ENCODE data around the gene COL11A1. TPM values are rescaled to one million over a fixed set of nuclear protein-coding genes. Genes with fewer than 3 reads are reported as not detected.

Gene COL11A1
- total RNA-seq, 1 donor from 2014 or later: 10.4 TPM

DNA sequence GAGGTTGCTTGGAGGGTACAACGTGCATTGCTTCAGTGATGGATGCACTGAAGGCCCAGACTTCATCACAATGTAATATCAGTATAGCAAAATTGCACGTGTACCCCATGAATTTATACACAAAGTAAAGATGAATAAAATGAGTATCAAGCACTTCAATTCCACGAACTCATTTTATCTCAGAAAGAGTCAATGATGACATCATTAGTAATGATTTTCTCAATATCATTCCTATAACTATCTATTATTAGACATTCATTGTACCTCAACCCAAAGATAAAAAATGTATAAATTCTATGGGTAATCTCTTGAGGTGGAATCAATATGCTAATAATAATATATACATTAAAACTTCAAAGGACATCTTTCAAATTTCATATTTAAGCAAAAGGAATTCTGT is 208.4 kb downstream of the COL11A1 start:
- no peak for DNase-seq

DNA sequence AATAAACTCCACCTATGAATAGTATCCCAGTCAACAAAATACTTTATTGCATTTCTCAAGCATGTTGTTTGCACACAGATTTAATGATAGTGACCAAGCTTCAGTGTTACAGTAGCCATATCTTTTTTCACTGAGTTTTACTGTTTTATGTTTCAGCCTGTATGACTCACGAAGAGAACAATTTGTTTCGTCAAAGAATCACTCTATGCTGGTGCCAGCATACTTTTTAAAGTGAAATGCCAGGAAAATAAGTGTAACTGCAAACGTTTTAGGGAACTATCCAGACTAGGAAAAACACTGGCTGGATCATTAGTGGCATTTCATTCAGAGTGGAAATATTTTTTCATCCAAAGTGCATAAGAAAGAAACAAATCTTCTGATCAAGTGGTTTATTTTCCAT is 210.8 kb downstream of the COL11A1 start:
- DNase-seq: peak; percentile 31

DNA sequence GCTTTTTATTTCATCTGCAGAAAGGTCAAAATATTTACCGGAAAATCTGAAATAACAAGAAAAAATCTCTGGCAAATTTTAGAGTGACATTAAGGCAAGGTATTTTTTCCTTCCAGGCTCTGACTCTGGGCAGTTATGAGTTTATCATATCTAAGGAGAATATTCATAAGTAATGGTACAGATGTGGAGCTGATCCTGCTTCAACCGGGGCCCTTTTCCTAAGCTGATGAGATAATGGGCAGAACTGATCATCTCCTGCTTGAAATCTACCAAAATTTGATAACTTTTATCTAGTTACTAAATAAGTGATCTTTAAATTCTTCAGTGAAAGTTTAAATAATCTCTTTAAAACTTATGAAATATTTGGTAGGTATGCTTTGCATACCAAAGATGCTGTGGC is 211.6 kb downstream of the COL11A1 start:
- no peak for DNase-seq

DNA sequence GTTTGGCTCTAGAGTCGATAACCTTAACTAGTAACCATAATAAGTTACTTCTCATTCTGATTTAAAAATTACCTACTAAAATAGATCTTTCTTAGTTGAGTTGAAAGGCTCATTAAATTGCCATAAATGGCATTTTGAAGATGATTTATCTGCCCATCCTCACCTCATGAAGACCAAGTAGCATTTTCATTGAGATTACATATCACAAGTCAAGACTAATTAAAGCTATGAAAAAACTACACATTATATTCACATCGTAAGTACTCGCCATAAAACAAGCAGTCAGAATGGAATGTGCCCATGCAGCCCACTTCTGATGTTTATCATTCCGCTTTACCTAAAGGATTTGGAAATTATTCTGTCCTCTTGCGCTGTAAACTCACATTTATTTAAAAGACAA is 212.0 kb downstream of the COL11A1 start:
- no peak for DNase-seq

DNA sequence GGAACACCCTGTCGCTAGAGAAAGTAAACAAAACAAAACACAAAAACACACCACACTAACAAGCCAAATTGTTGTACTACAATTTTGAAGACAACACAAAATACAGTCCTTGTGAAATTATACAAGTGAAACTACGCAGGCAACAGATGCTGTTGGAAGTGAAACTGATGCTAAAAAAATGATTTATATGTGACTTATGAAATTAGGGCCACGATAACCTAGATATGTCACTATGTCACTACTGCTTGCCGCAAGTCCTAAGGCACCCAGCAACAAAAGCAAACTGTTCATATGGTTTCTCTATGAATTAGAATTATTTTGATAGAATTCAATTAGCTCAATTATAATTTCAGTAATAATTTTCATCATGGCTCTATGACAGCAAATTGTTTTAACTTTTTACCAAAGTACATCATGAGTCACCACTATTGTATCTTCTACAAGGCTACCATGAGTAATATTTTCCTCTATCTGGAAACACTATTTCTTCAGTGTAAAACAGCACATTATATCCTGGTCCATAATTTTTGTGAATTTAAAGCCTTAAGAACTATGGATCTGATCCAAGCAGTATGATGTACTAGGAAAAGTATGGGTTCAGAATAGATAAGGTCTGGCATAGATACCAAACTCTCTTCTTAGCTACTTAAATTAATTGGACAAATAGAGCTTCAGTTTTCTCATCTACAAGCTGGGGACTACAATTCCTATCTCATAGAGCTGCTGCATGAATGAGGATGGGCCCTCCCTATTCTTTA is 216.3 kb downstream of the COL11A1 start:
- DNase-seq: no peak

DNA sequence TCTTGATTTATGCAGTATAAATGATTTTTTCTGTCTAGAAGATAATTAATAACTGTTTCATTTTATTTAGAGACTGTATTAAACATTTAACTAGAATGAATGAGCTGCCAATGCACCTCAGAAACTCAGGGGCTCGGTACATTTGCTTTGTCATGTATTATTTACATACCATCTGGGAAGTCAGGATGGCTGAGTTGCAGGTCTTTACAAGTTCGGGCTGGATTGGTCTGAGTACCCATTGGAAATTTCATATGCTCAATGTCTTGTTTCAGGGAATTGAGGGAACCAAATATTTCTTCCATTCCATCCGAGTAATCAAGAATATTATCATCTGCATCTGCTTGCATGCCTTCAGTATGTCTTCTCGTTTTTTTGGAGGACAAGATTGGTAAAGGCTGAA is 221.7 kb downstream of the COL11A1 start:
- no peak for DNase-seq

DNA sequence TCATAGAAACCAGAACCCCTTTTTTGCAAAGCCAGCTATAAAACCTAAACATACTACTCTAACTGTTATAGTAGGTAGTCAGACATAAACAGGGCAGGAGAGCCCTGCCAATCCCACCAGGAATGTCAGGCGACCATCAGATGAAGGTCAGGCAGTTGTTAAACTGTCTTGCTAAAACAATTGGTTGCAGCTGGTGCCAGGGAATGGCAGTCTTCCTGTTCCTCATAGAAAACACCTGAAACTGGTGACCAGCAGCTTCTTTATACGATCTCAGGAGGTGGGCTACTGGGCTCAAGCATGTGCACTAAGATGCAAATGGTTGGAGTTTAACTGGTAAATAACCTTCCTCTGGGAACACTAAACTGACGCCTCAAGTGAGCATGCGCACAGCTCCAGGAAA is 224.1 kb downstream of the COL11A1 start:
- DNase-seq: no peak

DNA sequence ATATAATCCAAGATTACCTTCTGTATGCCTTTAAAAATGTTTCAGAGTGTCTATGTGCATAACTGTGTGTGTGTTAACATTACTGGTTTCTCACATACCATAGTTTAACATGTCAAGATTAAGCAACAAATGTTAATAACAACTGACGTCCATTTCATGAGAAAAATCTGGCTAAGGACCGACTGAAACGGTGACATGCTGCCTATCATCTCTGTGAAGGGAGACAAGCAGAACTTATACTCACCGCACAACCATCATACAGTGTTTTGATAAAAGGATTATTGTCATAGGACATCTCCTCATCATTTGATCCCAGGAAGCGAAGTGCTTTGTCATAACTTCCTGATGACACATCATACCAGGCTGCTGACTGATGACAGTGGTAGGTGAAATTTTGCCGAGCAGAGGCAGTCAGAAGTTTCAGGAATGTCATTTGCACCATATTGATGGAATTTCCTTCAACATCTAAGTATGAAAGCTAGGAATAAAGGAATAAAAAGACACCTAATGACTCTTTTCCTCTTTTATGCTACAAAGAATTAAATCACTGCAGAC is 228.8 kb downstream of the COL11A1 start:
- DNase-seq: no peak

DNA sequence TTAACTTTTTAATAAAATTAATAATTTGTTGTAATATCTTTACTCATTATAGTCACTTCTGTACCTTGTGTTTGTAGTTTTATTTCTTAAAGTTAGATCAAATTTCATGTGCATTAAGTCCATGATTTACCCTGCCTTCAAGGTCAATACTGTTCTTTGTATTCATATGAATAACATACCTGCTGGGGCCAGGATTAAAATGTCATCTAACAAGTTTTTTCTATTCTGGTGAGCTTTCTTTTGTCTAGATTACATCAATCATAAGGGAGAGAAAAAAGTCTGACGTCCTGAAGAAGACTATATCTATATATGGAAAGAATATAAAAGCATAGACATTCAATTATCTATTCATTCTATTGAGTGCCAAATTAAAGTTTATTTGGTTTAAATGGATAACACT is 232.6 kb downstream of the COL11A1 start:
- DNase-seq: no peak

DNA sequence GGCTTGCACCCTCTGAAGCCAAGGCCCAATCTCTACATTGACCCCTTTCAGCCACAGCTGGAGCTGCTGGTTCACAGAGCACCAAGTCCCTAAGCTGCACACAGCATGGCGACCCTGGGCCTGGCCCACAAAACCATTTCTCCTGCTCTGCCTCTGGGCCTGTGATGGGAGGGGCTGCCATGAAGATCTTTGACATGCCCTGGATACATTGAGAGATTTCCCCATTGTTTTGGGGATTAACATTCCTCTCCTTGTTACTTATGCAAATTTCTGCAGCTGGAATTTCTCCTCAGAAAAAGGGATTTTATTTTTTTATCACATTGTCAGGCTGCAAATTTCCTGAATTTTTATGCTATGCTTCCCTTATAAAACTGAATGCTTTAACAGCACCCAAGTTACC is 235.8 kb downstream of the COL11A1 start:
- no peak for DNase-seq

DNA sequence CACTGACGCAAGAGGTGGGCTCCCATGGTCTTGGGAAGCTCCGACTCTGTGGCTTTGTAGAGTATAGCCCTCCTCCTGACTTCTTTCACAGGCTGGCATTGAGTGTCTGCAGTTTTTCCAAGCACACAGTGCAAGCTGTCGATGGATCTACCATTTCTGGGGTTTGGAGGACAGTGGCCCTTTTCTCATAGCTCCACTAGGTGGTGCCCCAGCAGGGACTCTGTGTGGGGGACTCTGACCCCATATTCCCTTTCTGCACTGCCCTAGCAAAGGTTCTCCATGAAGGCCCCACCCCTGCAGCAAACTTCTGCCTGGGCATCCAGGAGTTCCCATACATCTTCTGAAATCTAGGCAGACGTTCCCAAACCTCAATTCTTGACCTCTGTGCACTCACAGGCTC is 236.2 kb downstream of the COL11A1 start:
- no peak for DNase-seq

DNA sequence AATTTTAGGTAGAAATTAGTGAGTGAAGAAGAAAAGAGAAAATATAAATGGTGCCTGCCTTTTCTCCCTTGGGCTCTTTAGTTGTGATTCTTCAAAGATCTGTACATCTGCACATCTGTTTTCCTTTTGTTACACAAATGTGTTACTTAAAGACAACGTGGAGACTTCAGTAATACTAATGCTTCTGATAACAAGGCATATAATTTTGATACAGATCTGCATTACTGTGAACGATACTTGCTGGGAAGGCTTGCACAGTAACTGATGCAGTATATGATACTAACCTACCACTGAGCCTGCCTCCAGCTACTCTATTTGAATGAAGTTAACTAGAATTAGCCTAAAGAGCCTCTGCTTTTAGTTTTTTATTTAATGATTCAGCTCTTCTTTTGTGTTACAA is 244.6 kb downstream of the COL11A1 start:
- no peak for DNase-seq

DNA sequence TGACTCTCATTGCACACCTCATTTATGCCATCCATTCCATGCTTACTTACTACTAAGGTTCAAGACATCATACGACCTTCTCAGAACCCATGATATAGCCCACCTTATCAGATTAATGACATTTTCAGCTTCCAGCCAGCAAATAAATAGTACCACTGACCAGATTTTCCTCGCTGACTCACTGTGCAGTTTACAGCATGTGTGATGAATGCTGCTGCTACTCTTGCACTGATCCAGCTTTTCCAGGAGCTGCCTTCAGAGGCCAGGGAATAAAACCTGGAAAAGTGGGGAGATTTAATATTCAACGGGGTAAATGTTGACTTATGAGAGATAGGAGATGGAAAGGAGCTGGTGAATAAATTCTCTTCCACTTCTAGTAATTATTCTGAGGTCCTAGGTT is 247.1 kb downstream of the COL11A1 start:
- DNase-seq: no peak

DNA sequence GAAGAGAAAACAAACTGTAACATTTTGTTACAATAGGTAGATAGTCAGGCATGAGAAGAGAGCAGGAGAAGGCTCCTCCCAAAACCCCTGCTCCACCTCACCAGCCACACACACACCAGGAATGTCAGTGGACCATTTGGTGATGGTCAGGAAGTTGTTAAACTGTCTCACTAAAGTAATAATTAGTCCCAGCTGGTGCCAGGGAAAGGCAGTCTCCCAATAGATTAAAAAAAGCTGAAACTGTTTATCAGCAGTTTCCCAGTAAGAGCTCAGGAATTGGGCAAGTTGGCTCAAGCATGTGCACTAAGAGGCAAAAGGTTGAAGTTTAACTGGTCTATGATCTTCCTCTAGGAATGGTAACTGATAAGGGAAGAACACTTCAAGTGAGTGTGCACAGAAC is 249.6 kb downstream of the COL11A1 start:
- no peak for DNase-seq

DNA sequence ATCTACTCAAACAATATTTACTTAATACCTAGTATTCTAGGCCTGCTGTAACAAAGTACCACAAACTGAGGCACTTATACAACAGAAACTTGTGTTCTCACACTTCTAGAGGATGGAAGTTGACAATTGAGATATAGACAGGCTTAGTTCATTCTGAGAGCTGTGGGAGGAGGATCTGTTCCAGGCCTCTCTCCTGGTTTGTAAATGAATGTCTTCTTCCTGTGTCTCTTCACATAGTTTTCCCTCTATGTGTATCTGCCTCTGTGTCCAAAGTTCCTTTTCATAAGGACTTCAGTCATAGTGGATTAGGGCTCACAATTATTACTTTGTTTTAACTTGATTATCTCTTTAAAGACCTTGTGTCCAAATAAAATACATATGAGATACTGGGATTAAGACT is 251.1 kb downstream of the COL11A1 start:
- no peak for DNase-seq

DNA sequence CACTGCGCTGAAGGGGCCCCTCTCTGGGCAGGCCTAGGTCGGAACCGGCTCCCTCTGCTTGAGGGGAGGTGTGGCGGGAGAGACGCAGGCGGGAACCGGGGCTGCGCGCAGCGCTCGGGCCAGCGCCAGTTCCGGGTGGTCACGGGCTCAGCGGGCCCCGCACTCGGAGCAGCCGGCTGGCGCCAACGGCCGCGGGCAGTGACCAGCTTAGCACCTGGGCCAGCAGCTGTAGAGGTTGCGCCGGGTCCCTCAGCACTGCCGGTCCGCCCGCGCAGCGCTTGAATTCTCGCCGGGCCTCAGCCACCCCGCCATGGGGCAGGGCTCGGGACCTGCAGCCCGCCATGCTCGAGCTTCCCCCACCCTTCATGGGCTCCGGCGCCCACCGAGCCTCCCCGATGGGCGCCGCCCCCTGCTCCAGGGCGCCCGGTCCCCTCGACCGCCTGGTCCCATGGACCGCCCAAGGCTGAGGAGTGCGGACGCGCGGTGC is 254.6 kb downstream of the COL11A1 start:
- DNase-seq: no peak

DNA sequence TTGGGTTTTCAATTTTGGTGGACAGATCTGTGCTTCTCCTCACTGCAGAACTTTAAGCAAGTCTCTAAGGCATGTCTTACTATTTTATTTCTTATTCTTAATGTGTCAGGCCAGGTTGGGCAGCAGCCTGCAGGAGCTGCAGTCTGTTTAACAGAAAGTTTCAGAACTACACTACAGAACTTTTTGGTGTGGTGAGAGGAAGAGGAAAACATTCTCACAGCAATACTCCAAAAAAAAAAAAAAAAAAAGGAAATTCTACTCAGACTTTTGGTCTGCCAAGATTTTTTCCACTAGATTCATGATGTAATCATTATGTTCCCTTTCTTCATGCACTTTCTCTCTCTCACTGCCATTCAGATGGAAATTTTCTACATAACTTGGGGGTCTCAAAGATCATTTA is 255.2 kb downstream of the COL11A1 start:
- DNase-seq: peak; percentile 64

DNA sequence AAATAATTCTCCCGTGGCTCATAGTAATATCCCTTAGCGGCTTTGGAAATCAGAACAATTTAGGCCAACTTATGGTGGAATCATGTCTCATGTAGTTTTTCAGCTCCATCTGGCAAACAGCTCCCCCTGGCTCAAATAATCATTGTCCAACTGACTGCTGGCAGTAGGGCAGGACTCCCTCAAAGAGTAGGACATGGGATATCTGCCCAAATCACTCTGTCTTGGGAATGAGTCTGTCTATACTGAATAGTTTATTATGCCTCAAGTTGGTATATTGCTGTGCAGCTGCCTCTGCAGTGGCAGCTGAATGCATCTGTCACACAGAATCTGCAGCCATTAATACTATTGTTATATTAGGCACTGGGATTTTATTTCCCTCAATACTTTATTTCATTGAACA is 255.7 kb downstream of the COL11A1 start:
- DNase-seq: peak; percentile 95

DNA sequence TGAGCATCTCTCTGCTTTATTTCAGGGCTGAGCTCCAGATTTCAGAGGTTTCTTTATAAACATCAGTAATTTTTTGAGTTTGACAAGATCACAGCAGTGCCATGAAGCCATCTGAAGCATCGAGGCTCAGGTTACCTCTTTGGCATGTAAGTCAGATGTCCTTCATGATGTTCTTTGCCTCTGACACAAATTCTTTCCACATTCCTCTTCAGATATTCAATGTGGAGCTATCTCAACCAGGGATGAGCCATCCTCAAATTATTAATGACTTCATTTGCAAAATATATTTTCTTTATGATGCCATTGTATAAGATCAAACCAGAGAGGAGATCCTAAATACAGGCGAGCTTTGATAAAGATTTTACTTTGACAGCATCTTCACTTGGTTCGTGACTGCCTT is 256.7 kb downstream of the COL11A1 start:
- no peak for DNase-seq

DNA sequence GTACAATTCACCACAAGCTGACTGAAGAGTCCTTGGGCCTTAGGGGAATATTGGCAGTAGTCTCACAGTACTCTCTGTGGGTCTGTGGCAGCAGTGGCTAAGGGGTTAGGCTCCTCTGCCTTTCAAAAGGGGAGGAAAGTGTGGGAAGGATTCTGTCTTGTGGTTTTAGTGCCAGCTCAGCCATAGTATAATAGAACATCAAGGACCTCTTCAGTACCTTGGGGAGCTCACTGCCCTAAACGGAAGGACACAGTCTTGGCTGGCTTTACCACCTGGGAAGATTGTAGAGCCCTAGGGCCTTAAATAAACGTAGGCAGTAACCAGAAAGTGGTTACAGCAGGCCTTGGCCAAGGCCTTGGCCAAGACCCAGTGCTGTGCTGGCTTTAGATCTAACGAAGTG is 265.7 kb downstream of the COL11A1 start:
- DNase-seq: no peak

DNA sequence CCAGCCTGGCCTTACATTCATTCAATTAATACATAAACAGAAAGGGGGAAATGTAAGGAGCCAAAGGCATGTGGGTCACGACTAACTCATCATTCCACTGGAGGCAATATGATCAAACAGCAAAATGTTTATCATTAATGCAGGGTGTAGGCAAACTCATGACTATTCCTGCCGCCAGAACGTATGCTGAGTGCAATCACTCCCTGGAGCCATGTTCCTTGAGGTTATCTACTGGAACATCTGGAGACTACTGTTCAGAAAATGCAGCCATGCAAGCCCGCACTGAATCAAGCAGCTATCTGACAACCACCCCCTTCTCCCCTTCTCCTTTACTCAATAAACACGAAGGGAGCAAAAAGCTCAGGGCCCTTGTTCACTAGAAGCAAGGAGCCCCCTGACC is 267.6 kb downstream of the COL11A1 start:
- DNase-seq: no peak

DNA sequence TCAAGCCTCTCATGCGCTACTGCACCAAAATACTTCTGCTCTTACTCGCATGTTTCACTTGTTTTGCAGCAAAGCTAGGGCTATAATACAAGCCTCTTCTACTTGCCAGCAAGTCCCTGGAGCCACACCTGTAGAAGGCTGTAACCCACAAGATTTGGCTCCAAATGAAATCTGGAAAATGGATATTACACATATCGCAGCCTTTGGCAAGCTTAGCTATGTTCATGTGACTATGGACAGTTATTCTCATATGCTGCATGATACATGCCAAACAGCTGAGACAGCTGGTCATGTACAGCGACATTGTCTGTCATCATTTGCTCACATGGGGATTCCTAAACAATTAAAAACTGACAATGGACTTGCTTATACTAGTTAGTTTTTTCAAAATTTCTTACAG is 270.3 kb downstream of the COL11A1 start:
- peak; percentile 84 for DNase-seq

DNA sequence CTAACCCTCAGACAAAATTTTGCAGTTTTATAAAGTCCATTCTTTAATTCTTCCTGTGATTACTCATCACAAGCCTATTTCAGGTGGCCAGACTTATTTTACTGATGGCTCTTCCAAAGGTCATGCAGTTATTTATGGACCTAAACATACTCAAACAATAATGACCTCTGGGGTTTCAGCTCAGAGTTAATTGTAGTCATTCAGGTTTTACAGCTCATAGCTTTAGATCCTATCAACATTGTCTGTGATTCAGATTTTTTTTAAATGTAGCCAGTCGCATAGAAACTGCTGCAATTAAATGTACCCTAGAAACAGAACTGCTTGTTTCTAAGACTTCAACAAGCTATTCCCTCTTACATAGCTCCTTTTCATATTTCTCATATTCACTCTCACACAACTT is 270.8 kb downstream of the COL11A1 start:
- DNase-seq: no peak

DNA sequence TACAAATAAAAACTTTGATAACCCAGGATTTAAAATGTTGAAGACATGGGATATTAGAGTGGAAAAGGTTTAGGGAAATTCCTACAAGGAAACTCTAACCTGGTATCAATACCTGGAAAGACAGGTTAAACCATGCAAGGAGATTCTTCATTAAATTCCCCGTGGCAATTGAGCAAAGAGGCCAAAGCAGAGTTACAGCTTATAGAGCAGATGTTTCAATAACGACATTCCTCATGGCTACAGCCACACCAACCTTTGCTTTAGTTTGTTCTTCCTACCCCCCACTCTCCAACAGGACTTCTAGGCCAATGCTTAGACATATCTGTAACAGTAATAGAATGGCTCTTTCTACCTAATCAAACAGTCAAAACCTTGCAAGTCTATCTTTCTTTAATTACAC is 271.3 kb downstream of the COL11A1 start:
- DNase-seq: no peak

Data from tongue (tissue), 2 donors.